ENCODE data around the gene HK1. TPM values are rescaled to one million over a fixed set of nuclear protein-coding genes. Genes with fewer than 3 reads are reported as not detected.

Gene HK1
- total RNA-seq, 1 experiment from 2014 or later, result 98.8 TPM

GRCh38 chr10:69400936-69401335 lies 122.6 kb downstream of the HK1 start:
- H3K27me3 Mint-ChIP-seq (ENCODE audit: low read depth), result no peaks in the 10 kb centered on the region
- Histone ChIP-seq H3K4me1 (ENCODE audit: insufficient read depth, low read length) (no peaks in the 10 kb centered on the region), H3K18ac (ENCODE audit: insufficient read length, low read depth, low read length) (no peak overlapping the region), H4K5ac (ENCODE audit: insufficient read length, low read depth, low read length) (no peak overlapping the region), H4K8ac (replicated peaks; ENCODE audit: insufficient read length, low read depth, low read length) (no peak overlapping the region), H4K91ac (ENCODE audit: insufficient read length, low read depth, low read length) (no peak overlapping the region), H3K4me2 (ENCODE audit: insufficient read depth, insufficient read length, low read length) (no peak overlapping the region), H2AK5ac (ENCODE audit: insufficient read length, low read length) (no peak overlapping the region), H2BK15ac (ENCODE audit: low read depth, low read length) (no peak overlapping the region), H3K23ac (ENCODE audit: insufficient read length, low read depth, low read length) (no peak overlapping the region), H3K9me3 (ENCODE audit: control insufficient read depth, low read depth, low read length) (no peaks in the 10 kb centered on the region), H3T11ph (ENCODE audit: low read length) (no peak overlapping the region), H3K14ac (ENCODE audit: insufficient read depth, low read length) (no peak overlapping the region), H2BK5ac (ENCODE audit: insufficient read length, low read length) (no peak overlapping the region), H2BK120ac (ENCODE audit: low read depth, low read length, poor library complexity, severe bottlenecking) (no peak overlapping the region), H3K27me3 (ENCODE audit: insufficient read depth, low read length) (no peaks in the 10 kb centered on the region), H3K4ac (ENCODE audit: low read depth, low read length) (no peak overlapping the region), H2BK12ac (ENCODE audit: insufficient read length, low read depth, low read length) (no peak overlapping the region), H3K23me2 (ENCODE audit: insufficient read length, low read depth, low read length, poor library complexity, severe bottlenecking) (no peaks in the 10 kb centered on the region), H3K56ac (ENCODE audit: insufficient read length, low read depth, low read length) (no peak overlapping the region), H3K27ac (ENCODE audit: insufficient read length, low read depth, low read length) (no peak overlapping the region), H3K79me1 (ENCODE audit: insufficient read depth, low read depth, low read length, poor library complexity, severe bottlenecking) (no peaks in the 10 kb centered on the region), H2AFZ (ENCODE audit: low read length) (no peak overlapping the region), H2BK20ac (ENCODE audit: low read depth, low read length, poor library complexity, severe bottlenecking) (no peak overlapping the region), H4K20me1 (ENCODE audit: control insufficient read depth, insufficient read depth, insufficient read length) (no peaks in the 10 kb centered on the region), H3K9ac (ENCODE audit: extremely low read depth, insufficient read length, low read length) (no peak overlapping the region), H3K79me2 (ENCODE audit: insufficient read depth, low read length) (no peaks in the 10 kb centered on the region)
- no peak for TF ChIP-seq CTCF (conservative IDR thresholded peaks at IDR 0.05)
- no peak overlapping the region for H3K4me3 Mint-ChIP-seq
- no peak for DNase-seq
- H3K9me3 Mint-ChIP-seq, result no peaks in the 10 kb centered on the region
- peaks cover 30 to 49% (median 41%) of the 10 kb centered on the region in 3 experiments for H3K36me3 Mint-ChIP-seq (ENCODE audit: insufficient read depth in 1 of 3, low read depth in 3 of 3)
- no CpG with 5 or more reads among the region's 23 CpGs for WGBS (ENCODE audit: extremely low coverage, insufficient read length, low lambda C conversion rate)
- H3K4me1 Mint-ChIP-seq, result peaks cover 10 to 11% of the 10 kb centered on the region in 2 experiments
- no peak overlapping the region; a peak in 1 of 7 replicates for H3K27ac Mint-ChIP-seq

Data from H9 (cell line).